ENCODE data around the gene SLC34A3. TPM values are rescaled to one million over a fixed set of nuclear protein-coding genes. Genes with fewer than 3 reads are reported as not detected.

The SLC34A3 gene
- total RNA-seq, 1 donor from 2014 or later = not detected

DNA sequence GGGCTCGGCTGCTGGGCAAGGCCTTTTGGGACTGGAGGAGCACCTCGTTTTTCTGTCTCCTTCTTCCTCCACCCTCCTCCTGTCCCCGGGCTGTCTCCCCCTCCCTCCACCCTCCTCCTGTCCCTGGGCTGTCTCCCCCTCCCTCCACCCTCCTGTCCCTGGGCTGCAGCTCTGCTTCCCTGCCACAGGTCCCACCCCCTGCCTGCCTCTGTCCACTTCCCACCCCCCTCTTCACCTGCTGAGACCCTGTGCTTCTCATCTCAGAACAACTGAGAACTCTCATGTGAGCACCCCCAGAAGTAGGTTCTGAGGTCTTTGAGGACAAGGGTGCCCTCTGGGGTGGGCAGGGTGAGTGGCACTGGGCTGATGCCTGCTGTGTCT is 41.0 kb downstream of the SLC34A3 start:
- Mint-ChIP-seq H3K4me1 (peaks cover 10% of the 10 kb centered on the region), H3K4me3 (no peak overlapping the region), H3K9me3 (no peaks in the 10 kb centered on the region), H3K36me3 (peaks cover 8% of the 10 kb centered on the region), H3K27me3 (ENCODE audit: insufficient read depth, low read depth) (peaks cover 8% of the 10 kb centered on the region), H3K27ac (no peak overlapping the region)
- no peaks in the 10 kb centered on the region for H3K9me3 ChIP-seq (ENCODE audit: low read depth)
- H3K4me2 ChIP-seq = no peak overlapping the region
- no peak overlapping the region for H3K9ac ChIP-seq
- TF ChIP-seq EZH2 (IDR thresholded peaks at IDR 0.05) (no peak), CTCF (IDR thresholded peaks at IDR 0.05) (no peak), EZH2phosphoT487 (IDR thresholded peaks at IDR 0.05) (no peak)
- no peaks in the 10 kb centered on the region for H3K79me2 ChIP-seq (ENCODE audit: low read depth)
- DNase-seq (ENCODE audit: low spot score) = no peak
- H3K4me3 ChIP-seq = no peak overlapping the region
- H3K27me3 ChIP-seq = no peaks in the 10 kb centered on the region
- H3K27ac ChIP-seq = no peak overlapping the region
- no peaks in the 10 kb centered on the region for H3K36me3 ChIP-seq
- H4K20me1 ChIP-seq (ENCODE audit: low read depth) = no peaks in the 10 kb centered on the region
- no peak overlapping the region for H2AFZ ChIP-seq (replicated peaks)
- peaks cover 6% of the 10 kb centered on the region for H3K4me1 ChIP-seq
- peaks cover 7% of the 10 kb centered on the region for H3F3A ChIP-seq (ENCODE audit: low read depth)

- Histone ChIP-seq H3K27me3 (no peaks in the 10 kb centered on the region), H3K4me3 (no peak overlapping the region), H4K20me1 (ENCODE audit: low read depth) (no peaks in the 10 kb centered on the region), H2AFZ (replicated peaks) (no peak overlapping the region), H3K9ac (no peak overlapping the region), H3K4me1 (peaks cover 14% of the 10 kb centered on the region), H3K4me2 (no peak overlapping the region), H3K27ac (no peak overlapping the region), H3K79me2 (ENCODE audit: low read depth) (no peaks in the 10 kb centered on the region), H3K9me3 (ENCODE audit: low read depth) (no peaks in the 10 kb centered on the region), H3K36me3 (no peaks in the 10 kb centered on the region), H3F3A (ENCODE audit: low read depth) (peaks cover 14% of the 10 kb centered on the region)
- no peak overlapping the region for H3K4me3 Mint-ChIP-seq
- no peaks in the 10 kb centered on the region for H3K9me3 Mint-ChIP-seq
- peaks cover 8% of the 10 kb centered on the region for H3K36me3 Mint-ChIP-seq
- H3K27ac Mint-ChIP-seq = no peak overlapping the region
- TF ChIP-seq EZH2phosphoT487 (IDR thresholded peaks at IDR 0.05) (no peak), CTCF (IDR thresholded peaks at IDR 0.05) (no peak), EZH2 (IDR thresholded peaks at IDR 0.05) (no peak)
- peaks cover 14% of the 10 kb centered on the region for H3K4me1 Mint-ChIP-seq
- peaks cover 8% of the 10 kb centered on the region for H3K27me3 Mint-ChIP-seq (ENCODE audit: insufficient read depth, low read depth)
- no peak for DNase-seq (ENCODE audit: low spot score)
Observed at GRCh38 chr9:137272241-137273094, 41.8 kb downstream of the SLC34A3 start.

DNA sequence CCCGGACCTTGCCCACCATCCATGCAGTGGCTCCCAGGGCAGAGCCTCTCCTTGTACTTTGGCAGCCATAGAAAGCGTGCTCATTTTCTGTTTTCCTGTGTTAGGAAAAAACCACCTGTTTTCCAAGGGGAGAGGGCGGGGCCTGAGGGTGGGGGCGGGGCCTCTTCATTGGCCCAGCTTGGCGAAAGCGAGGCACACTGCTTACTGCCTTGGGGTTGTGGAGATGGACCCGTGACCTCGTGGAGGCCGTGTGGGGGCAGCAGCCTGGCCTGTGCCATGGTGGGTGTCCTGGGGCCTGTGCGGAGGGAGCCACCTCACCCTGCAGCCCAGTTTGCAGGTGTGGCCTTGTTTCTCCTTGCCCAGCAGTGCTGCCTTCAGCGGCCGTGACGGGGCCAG is 42.4 kb downstream of the SLC34A3 start:
- Mint-ChIP-seq H3K27ac (no peak overlapping the region), H3K4me1 (peaks cover 14% of the 10 kb centered on the region), H3K4me3 (no peak overlapping the region), H3K27me3 (ENCODE audit: insufficient read depth, low read depth) (peaks cover 8% of the 10 kb centered on the region), H3K36me3 (peaks cover 5% of the 10 kb centered on the region), H3K9me3 (no peaks in the 10 kb centered on the region)
- no peaks in the 10 kb centered on the region for H4K20me1 ChIP-seq (ENCODE audit: low read depth)
- no peaks in the 10 kb centered on the region for H3K36me3 ChIP-seq
- no peak overlapping the region for H3K9ac ChIP-seq
- peaks cover 4% of the 10 kb centered on the region for H3K27me3 ChIP-seq
- H2AFZ ChIP-seq (replicated peaks) = no peak overlapping the region
- H3K27ac ChIP-seq = no peak overlapping the region
- no peak for DNase-seq (ENCODE audit: low spot score)
- H3K79me2 ChIP-seq (ENCODE audit: low read depth) = no peaks in the 10 kb centered on the region
- H3F3A ChIP-seq (ENCODE audit: low read depth) = peaks cover 17% of the 10 kb centered on the region
- no peaks in the 10 kb centered on the region for H3K9me3 ChIP-seq (ENCODE audit: low read depth)
- H3K4me3 ChIP-seq = no peak overlapping the region
- TF ChIP-seq EZH2phosphoT487 (IDR thresholded peaks at IDR 0.05) (no peak), EZH2 (IDR thresholded peaks at IDR 0.05) (no peak), CTCF (IDR thresholded peaks at IDR 0.05) (no peak)
- H3K4me1 ChIP-seq = peaks cover 20% of the 10 kb centered on the region
- no peak overlapping the region for H3K4me2 ChIP-seq

Data from neural progenitor cell (in vitro differentiated cells).